ENCODE measurements around the gene IL25.

Gene IL25

GRCh38 chr14:23353433-23353780 is 19.2 kb upstream of the IL25 start:
- no peak for DNase-seq (ENCODE audit: low read depth)

- DNase-seq (ENCODE audit: low read depth) = no peak
Measured at GRCh38 chr14:23354990-23355389, 17.6 kb upstream of the IL25 start.

GRCh38 chr14:23355871-23356435 is 16.7 kb upstream of the IL25 start:
- no peak for DNase-seq (ENCODE audit: low read depth)

DNA sequence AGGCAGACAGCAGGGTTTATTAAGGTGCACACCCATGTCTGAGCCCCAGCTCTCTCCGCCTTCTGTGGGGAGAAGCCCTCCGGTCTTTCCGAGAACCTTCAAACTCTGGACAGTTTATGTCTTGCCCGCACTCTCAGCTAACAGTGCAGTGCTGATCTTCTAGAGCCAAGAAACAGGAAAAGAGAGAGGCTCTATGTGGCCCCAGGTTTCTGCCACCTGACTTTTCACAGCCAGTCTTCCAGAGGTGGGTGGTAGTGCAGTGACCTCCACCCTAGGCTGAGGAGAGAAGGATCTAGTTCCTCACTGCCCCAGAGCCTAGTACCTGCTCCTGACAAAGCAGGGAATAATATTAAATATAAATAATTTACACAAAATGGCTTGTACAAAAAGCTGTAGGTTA is 15.9 kb upstream of the IL25 start:
- no peak for DNase-seq (ENCODE audit: low read depth)

- no peak for DNase-seq (ENCODE audit: low read depth)
Measured at GRCh38 chr14:23357261-23357660, 15.3 kb upstream of the IL25 start.

DNA sequence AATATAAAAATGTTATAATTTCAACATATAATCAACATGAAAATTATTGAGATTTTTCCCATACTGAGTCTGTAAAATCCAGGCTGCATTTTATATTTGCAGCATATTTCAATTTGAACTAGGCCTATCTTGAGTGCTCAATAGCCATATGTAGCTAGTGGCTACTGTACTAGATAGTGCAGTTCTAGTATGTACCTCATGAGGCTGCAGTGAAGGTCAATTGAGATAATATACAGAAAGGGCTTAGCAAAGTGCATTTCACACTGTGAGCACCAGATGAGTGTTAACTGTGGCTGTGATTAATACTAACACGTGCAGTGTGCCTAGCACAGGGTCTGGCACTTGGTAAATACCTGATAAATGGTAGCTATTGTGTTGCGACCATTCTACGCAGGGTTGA is 14.6 kb upstream of the IL25 start:
- no peak for DNase-seq (ENCODE audit: low read depth)

GRCh38 chr14:23358553-23359166 is 13.9 kb upstream of the IL25 start:
- DNase-seq (ENCODE audit: low read depth) = no peak

DNA sequence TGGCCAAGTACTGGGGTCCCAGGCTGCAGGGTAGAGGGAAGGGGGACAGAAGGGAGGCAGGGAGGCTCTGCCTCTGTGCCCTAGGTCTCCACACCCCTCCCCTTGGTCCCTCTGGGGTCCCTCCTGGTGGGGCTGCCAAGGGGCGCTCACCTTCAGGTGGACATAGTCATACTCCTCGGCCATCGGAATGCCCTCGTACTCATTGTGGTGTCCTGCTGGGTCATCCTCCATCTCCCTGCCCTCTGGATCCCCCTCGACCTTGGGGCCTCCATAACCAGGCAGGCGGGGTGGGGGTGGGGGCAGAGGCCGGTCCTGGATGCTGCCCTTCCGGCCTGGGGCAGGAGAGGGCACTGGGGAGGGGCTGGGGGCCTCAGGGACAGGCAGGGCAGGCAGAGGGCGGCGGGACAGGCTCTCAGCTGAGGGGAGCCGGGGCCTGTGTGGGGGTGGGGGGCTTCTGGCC is 13.4 kb upstream of the IL25 start:
- no peak for DNase-seq (ENCODE audit: low read depth)

GRCh38 chr14:23359722-23360447 is 12.7 kb upstream of the IL25 start:
- no peak for DNase-seq (ENCODE audit: low read depth)

DNA sequence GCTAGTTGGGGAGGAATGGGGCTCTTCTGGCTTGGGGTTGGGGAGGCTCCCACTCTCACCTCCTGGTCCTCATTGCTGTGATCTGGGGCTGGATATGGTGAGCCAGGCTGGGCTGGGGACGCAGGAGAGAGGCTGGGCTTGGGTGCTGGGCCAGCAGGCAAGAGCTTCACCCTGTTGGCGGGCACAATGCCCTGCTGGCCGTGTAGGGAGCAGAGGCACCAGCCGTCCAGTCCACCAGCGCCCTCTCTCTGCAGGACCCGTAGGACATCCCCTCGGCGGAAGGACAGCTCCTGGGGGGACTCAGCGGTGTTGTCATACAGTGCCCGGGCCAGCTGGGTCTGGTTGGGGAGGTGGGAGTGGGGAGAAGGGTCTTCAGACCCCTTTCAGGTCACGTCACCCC is 12.1 kb upstream of the IL25 start:
- DNase-seq (ENCODE audit: low read depth) = no peak

DNA sequence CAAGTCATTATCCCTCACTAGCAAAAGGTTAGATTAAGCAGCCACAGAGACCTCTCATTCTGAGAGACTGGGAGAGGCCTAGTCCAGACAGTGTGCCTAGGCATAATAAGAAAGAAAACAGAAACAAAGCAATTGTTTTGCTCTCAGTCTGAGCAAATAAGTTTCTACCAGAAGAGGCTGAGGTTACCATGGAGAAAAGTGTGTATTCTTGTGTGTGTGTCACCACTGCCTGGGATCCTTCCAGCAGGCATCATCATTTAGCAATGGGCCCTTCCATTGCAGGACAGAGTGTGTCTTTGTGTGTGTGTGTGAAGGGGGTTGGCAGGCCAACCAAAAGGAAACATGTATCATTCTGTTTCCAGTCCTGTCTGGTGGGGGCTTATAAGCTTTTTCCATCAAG is 11.3 kb upstream of the IL25 start:
- DNase-seq (ENCODE audit: low read depth) = no peak

GRCh38 chr14:23361763-23362162 is 10.8 kb upstream of the IL25 start:
- DNase-seq (ENCODE audit: low read depth) = no peak

DNA sequence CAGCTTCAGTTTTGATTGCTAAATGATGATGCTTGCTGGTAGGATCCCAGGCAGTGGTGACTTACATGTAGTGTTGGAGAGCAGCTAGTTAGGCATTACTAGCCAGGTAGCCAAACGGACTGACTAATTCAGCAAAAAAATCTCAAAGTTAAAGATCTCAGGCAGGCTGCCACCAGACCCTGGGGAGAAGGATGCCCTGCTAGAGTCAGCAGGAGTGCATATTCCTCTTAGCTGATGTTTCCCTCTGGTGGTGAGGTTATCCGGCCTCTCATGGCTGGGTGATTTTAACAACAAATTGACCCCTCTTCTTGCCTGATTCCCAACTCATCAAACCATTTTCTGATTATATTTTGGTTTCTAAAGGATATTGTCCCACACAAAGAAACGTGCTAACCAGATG is 10.4 kb upstream of the IL25 start:
- no peak for DNase-seq (ENCODE audit: low read depth)

- no peak for DNase-seq (ENCODE audit: low read depth)
Measured at GRCh38 chr14:23364164-23365035, 8.2 kb upstream of the IL25 start.

GRCh38 chr14:23365036-23365731 is 7.4 kb upstream of the IL25 start, which contains the start of gene EFS:
Gene EFS (minus strand): TSS chr14:23365172. CDS start chr14:23365025, 147 bp downstream.
- DNase-seq (ENCODE audit: low read depth) = no peak

- DNase-seq (ENCODE audit: low read depth) = no peak
Measured at GRCh38 chr14:23365732-23366425, 6.7 kb upstream of the IL25 start.

GRCh38 chr14:23366426-23366921 is 6.1 kb upstream of the IL25 start:
- DNase-seq (ENCODE audit: low read depth) = no peak

DNA sequence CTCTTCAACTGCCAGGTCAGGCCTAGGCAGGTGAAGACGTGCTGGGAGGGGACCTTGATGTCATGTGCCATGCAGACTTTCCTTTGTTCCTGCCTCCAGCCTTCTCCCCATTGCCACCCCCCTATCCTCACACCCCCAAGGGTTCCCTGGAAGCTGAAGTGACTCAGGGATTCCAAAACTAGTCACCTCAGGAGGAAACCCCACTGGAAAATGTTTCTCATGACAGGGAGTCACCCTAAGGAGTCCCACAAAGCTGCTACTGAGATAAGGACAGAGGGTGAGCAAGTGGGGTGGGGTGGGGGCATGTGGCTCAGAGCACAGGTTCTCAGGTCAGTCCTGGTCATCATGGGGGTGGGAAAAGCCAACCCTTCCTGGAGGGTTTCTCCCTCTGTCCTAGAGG is 2.4 kb upstream of the IL25 start:
- DNase-seq (ENCODE audit: low read depth) = no peak

DNA sequence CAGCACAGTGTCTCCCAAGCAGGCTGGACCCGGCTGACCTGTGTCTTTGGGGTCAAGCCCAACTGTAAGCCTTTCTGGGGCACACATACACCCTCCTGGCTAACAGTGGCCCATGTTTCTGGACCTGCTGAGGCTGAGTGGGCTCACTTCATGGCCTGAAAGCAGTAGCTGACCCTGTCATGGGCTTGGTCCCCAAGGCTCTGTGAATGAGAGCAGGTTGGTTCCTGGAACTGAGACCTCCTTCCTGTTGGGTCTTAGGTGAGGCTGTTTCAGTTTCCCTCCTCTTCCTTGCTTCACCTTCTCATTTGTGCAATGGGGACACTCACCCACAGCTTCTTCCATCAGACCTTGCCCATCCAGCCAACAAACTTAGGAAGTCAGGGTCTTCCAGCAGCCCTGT is 744 bp upstream of the IL25 start:
- no peak for DNase-seq (ENCODE audit: low read depth)

GRCh38 chr14:23373041-23373440 is 432 bp downstream of the IL25 start:
- no peak for DNase-seq (ENCODE audit: low read depth)
